Activated CD4-positive, alpha-beta T cell treated with anti-CD3 and anti-CD28 coated beads for 36 hours (primary cell): ENCODE data around the gene ASXL2. TPM values are rescaled to one million over a fixed set of nuclear protein-coding genes. Genes with fewer than 3 reads are reported as not detected.
A peak's percentile ranks its signal among the peaks of the same experiment; 100 is the strongest.
"Not testable (repeated sequence)": the region's sequence is repeated elsewhere in the genome, so short reads cannot be mapped to it uniquely, and the experiment has no call there.

Experiments
- ATAC-seq: fragments of 200-7000 bp; cut with Tn5 transposase; one replicate; pipeline ENCODE4 v1.10.0; 2021; ENCODE audit warnings: mild to moderate bottlenecking, moderate library complexity
- CTCF ChIA-PET: fragments of 350-600 bp; sonication (Branson Sonifier 250); formaldehyde crosslinking; loops from one replicate; lab custom pipeline; 2021; ENCODE audit warnings: antibody characterized with exemption; lab: Charles Lee
- POLR2A ChIA-PET: fragments of 350-600 bp; sonication (Branson Sonifier 250); formaldehyde crosslinking; loops from one replicate; lab custom pipeline; 2021; ENCODE audit warnings: antibody characterized with exemption, inconsistent platforms; lab: Charles Lee
- DNase-seq: peaks from one replicate; pipeline ENCODE4 v3.0.0-alpha.2; 2020
- H3K27ac Mint-ChIP-seq: one replicate; pipeline ENCODE4 v1.8.0; 2021; ENCODE audit warnings: mixed read lengths
- H3K27me3 Mint-ChIP-seq: one replicate; pipeline ENCODE4 v1.8.0; 2021; ENCODE audit warnings: mixed read lengths
- H3K36me3 Mint-ChIP-seq: one replicate; pipeline ENCODE4 v1.8.0; 2021; ENCODE audit warnings: low read depth, mixed read lengths
- H3K4me1 Mint-ChIP-seq: one replicate; pipeline ENCODE4 v1.8.0; 2021; ENCODE audit warnings: mixed read lengths
- H3K4me3 Mint-ChIP-seq: one replicate; pipeline ENCODE4 v1.8.0; 2021; ENCODE audit warnings: mild to moderate bottlenecking, moderate library complexity, mixed read lengths
- H3K9me3 Mint-ChIP-seq: one replicate; pipeline ENCODE4 v1.8.0; 2021; ENCODE audit warnings: low read depth, mixed read lengths
- intact Hi-C, 2 experiments: fragments of 100-400 bp; cut with DNase I in 1 of 2; cut with micrococcal nuclease in 1 of 2; formaldehyde crosslinking; loops; one replicate each; pipeline versions ENCODE4 v1.14.2 to v1.15.1; 2022 to 2024; cut with DNase I, micrococcal nuclease
- total RNA-seq, 2 experiments: library from RNA; stranded (reverse); gene quantifications; one replicate each; pipeline ENCODE4 v1.2.3, GENCODE V29; 2021

ASXL2 gene
- total RNA-seq, 2 experiments from 2014 or later: 36.8 to 46.4 TPM

DNA sequence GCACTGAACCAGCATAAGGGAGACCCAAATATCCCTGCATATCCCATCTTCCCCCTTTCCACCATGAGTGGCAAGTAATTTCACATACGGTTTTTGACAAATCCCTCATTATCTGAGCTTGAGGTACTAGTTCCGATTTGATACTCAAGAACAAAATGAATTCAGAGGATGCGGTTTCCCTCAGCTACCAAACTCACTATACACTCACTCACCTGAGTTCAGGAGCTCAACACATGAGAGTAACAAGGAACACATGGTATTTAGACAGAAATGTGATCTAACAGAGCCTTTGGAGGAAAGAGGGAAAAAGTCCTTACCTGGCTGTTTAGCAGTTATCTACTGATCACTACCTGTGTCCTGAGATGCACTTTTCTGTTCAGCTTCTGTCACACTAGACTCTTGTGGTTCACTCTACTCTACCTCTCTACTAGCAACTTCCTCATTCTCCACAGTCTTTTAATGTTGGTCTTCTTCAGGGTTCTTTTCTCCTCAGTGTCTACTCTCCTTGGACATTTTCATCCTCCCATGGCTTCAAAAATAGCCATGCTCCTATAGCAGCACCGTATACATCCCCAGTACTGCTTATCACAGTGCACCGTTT lies 25.1 kb downstream of the ASXL2 start:
- intact Hi-C loops: loop anchor here (2.0 to 10.0 kb wide), 6 partner anchors 58 to 289 kb away; no protein-coding TSS in a partner anchor
- peak overlapping the region; percentile 80 for H3K27ac Mint-ChIP-seq
- no peak for ATAC-seq
- DNase-seq: no peak
- H3K36me3 Mint-ChIP-seq: peaks cover 3% of the 10 kb centered on the region
- no peak overlapping the region for H3K4me3 Mint-ChIP-seq
- no peaks in the 10 kb centered on the region for H3K27me3 Mint-ChIP-seq
- ChIA-PET CTCF (interaction anchor here (0.6 to 3.0 kb wide), 24 partner anchors 11 to 279 kb away, joined by 3 to 16 read pairs (median 4); partner anchors contain the start of gene ASXL2), POLR2A (interaction anchor here (0.6 to 1.5 kb wide), 4 partner anchors 36 to 234 kb away, joined by 3 to 7 read pairs (median 3); no protein-coding TSS in a partner anchor)
- H3K4me1 Mint-ChIP-seq: peaks cover 48% of the 10 kb centered on the region
- no peaks in the 10 kb centered on the region for H3K9me3 Mint-ChIP-seq

GRCh38 chr2:25851740-25852503 lies 26.4 kb downstream of the ASXL2 start:
- DNase-seq: peak; percentile 38
- POLR2A ChIA-PET: interaction anchor here (0.6 to 1.5 kb wide), 4 partner anchors 21 to 73 kb away, joined by 3 to 7 read pairs (median 4); partner anchors contain the start of gene ASXL2
- CTCF ChIA-PET: interaction anchor here (0.5 to 3.0 kb wide), 37 partner anchors 9 to 494 kb away, joined by 3 to 16 read pairs (median 4); partner anchors contain the start of genes ASXL2 and SELENOI
- intact Hi-C loops: loop anchor here (1.0 to 10.0 kb wide), 14 partner anchors 19 to 293 kb away; partner anchors contain the start of gene ASXL2 (in 2 of the 2)
- no peaks in the 10 kb centered on the region for H3K9me3 Mint-ChIP-seq
- H3K27me3 Mint-ChIP-seq: no peaks in the 10 kb centered on the region
- H3K4me3 Mint-ChIP-seq: peak overlapping the region; percentile 64
- peaks cover 44% of the 10 kb centered on the region for H3K4me1 Mint-ChIP-seq
- peaks cover 6% of the 10 kb centered on the region for H3K36me3 Mint-ChIP-seq
- peak overlapping the region; percentile 86 for H3K27ac Mint-ChIP-seq
- ATAC-seq: peak; percentile 90

DNA sequence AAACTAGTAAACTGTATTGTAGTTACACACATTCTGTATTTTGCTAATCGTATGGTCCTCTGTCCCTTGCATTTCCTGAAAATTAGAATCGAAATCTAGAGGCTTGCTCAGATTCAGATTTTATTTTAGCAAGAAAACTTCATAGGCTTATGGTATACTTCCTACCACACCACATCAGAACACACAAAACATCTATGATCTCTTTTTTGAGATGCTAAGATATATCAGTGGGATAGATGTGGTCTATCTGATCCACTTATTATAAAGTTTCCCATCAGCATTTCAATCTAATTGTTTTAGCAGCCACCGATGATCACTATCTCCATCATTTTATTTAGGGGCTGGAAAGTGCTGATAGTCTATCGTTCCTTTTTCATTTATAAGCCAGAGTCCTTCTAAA lies 27.9 kb downstream of the ASXL2 start:
- H3K36me3 Mint-ChIP-seq, H3K27me3 Mint-ChIP-seq, ATAC-seq, H3K9me3 Mint-ChIP-seq, DNase-seq: not testable (repeated sequence)
- Mint-ChIP-seq H3K4me1 (peaks cover 44% of the 10 kb centered on the region), H3K27ac (peak overlapping the region; percentile 75), H3K4me3 (peak overlapping the region; percentile 23)
- POLR2A ChIA-PET: interaction anchor here (0.6 kb wide), 1 partner anchor 140 kb away, joined by 5 read pairs; no protein-coding TSS in a partner anchor
- CTCF ChIA-PET: interaction anchor here (1.2 to 2.7 kb wide), 2 partner anchors 17 to 33 kb away, joined by 3 to 15 read pairs; no protein-coding TSS in a partner anchor
- intact Hi-C loops: loop anchor here (2.0 to 10.0 kb wide), 6 partner anchors 18 to 292 kb away; no protein-coding TSS in a partner anchor

DNA sequence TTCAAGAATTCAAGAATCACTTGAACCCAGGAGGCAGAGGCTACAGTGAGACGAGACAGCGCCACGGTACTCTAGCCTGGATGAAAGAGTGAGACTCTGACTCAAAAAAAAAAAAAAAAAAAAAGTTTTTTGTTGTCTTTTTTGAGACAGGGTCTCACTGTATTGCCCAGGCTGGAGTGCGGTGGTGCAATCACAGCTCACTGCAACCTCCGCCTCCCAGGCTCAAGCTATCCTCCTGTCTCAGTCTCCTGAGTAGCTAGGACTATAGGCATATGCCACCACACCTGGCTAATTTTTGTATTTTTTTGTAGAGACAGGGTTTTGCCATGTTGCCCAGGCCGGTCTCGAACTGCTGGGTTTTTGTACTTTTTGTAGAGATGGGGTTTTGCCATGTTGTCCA lies 28.9 kb downstream of the ASXL2 start:
- CTCF ChIA-PET: interaction anchor here (1.2 kb wide), 1 partner anchor 48 kb away, joined by 3 read pairs; no protein-coding TSS in a partner anchor
- not testable (repeated sequence) for H3K27me3 Mint-ChIP-seq

DNA sequence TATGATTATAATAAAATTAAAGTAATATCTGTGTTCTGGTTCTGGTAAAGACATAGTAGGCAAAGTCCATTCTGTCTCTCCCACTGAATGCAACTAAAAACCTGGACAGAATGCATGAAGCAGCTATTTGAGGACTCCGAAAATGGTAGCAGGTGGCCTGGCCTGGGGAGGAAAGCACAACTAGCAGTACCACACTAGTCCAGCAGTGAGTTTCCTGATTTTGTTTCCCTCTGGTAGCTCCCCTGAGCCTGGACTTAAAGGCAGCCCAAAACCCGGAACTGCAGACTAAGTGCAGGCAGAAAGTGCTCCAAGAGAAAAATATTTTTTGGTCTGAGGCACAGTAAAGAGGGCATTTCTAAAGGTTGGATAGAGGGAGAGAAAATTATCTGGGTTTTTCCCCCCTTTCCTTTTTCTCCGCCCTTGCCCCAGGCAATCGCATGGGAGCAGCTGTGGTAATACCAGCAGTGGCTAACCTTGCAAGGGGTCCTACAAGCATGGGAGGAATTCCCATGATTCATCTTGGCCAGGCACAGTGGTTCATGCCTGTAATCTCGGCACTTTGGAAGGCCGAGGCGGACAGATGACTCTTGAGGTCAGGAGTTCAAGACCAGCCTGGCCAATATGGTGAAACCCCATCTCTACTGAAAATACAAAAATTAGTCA lies 32.3 kb downstream of the ASXL2 start:
- no peak overlapping the region for H3K27ac Mint-ChIP-seq
- intact Hi-C loops: no loop called here
- H3K36me3 Mint-ChIP-seq: peaks cover 15% of the 10 kb centered on the region
- ATAC-seq (no peak), DNase-seq (no peak)
- CTCF ChIA-PET: interaction anchor here (0.7 to 1.1 kb wide), 3 partner anchors 8 to 51 kb away, joined by 3 read pairs; no protein-coding TSS in a partner anchor
- no peaks in the 10 kb centered on the region for H3K9me3 Mint-ChIP-seq
- H3K4me1 Mint-ChIP-seq: peaks cover 8% of the 10 kb centered on the region
- no peak overlapping the region for H3K4me3 Mint-ChIP-seq
- POLR2A ChIA-PET: no interaction called here
- no peaks in the 10 kb centered on the region for H3K27me3 Mint-ChIP-seq

More for the DNA sequence above, 28.9 kb downstream of the ASXL2 start:
- DNase-seq, H3K4me3 Mint-ChIP-seq, H3K9me3 Mint-ChIP-seq, POLR2A ChIA-PET, intact Hi-C loops, H3K27ac Mint-ChIP-seq, ATAC-seq, H3K36me3 Mint-ChIP-seq: not testable (repeated sequence)
- peaks cover 39% of the 10 kb centered on the region for H3K4me1 Mint-ChIP-seq

GRCh38 chr2:25844089-25844488 lies 34.2 kb downstream of the ASXL2 start:
- CTCF ChIA-PET: interaction anchor here (0.7 kb wide), 1 partner anchor 40 kb away, joined by 3 read pairs; no protein-coding TSS in a partner anchor
- no peak for DNase-seq
- H3K9me3 Mint-ChIP-seq: no peaks in the 10 kb centered on the region

DNA sequence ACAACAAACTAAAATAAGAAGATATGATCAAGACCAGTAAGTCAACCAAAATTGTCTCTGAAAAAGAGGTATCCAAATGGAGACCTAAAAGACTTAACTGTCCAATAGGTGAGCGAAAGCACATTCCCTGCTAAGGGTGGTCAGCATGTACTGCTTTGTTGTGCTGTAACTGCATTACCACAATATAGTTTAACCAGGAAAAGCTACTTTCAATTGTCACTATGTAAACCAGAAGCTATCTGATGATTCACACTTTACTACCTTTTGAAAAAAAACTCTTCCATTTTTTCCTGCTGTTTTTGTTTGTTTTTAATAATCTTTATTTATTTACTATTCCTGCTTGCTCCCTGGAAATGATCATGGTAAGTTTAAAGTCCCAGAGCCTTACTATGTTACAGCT lies 36.1 kb downstream of the ASXL2 start:
- peaks cover 16% of the 10 kb centered on the region for H3K36me3 Mint-ChIP-seq
- H3K9me3 Mint-ChIP-seq: no peaks in the 10 kb centered on the region
- intact Hi-C loops: no loop called here
- H3K4me3 Mint-ChIP-seq: no peak overlapping the region
- ChIA-PET POLR2A (no interaction called here), CTCF (interaction anchor here (0.7 to 1.4 kb wide), 3 partner anchors 10 to 141 kb away, joined by 3 to 5 read pairs (median 3); no protein-coding TSS in a partner anchor)
- H3K27me3 Mint-ChIP-seq: no peaks in the 10 kb centered on the region
- no peak overlapping the region for H3K27ac Mint-ChIP-seq
- DNase-seq: no peak
- peaks cover 4% of the 10 kb centered on the region for H3K4me1 Mint-ChIP-seq
- no peak for ATAC-seq

More at GRCh38 chr2:25844089-25844488, 34.2 kb downstream of the ASXL2 start:
- H3K4me1 Mint-ChIP-seq: no peaks in the 10 kb centered on the region
- H3K27me3 Mint-ChIP-seq: no peaks in the 10 kb centered on the region
- H3K4me3 Mint-ChIP-seq: no peak overlapping the region
- intact Hi-C loops: no loop called here
- no peak overlapping the region for H3K27ac Mint-ChIP-seq
- POLR2A ChIA-PET: no interaction called here
- no peak for ATAC-seq
- peaks cover 17% of the 10 kb centered on the region for H3K36me3 Mint-ChIP-seq

DNA sequence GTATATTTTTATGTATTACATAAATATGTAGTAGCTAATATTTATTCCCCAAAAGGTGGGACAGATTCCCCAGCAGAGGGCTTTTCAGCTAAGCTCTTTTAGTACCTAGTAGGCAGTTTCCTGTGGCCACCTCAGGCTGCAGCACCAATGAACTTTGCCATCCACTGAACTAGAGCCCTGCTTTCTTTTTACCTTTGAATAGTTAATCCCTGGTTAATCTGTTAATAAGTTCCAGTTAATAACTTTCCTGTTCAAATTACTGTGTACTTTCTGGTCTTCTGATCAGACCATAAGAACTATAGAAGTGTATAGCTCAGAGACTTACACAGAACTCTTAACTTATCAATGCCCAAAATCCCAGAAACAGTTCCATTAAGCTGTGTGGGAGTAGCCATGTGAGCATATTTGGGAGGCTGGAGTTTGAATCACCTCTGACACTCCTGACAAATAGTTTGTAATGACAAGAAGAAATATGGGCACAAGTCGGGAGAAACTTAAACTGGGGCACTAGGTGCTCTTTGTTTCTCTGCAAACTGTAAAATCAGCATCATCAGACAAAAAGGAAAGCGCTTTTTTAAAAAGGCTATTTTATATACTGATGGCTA lies 40.0 kb downstream of the ASXL2 start:
- Mint-ChIP-seq H3K9me3 (peaks cover under 1% of the 10 kb centered on the region), H3K27ac (no peak overlapping the region), H3K27me3 (no peaks in the 10 kb centered on the region), H3K36me3 (peaks cover 27% of the 10 kb centered on the region), H3K4me3 (no peak overlapping the region), H3K4me1 (peaks cover 19% of the 10 kb centered on the region)
- ATAC-seq (no peak), DNase-seq (no peak)
- intact Hi-C loops: no loop called here
- POLR2A ChIA-PET: no interaction called here
- CTCF ChIA-PET: interaction anchor here (0.9 to 1.6 kb wide), 5 partner anchors 8 to 48 kb away, joined by 3 to 6 read pairs (median 3); no protein-coding TSS in a partner anchor

- Mint-ChIP-seq H3K27me3 (no peaks in the 10 kb centered on the region), H3K4me1 (peaks cover 41% of the 10 kb centered on the region), H3K36me3 (peaks cover 36% of the 10 kb centered on the region), H3K27ac (no peak overlapping the region), H3K9me3 (peaks cover 8% of the 10 kb centered on the region), H3K4me3 (no peak overlapping the region)
- ChIA-PET CTCF (interaction anchor here (0.5 to 1.6 kb wide), 8 partner anchors 8 to 431 kb away, joined by 3 to 6 read pairs (median 3); no protein-coding TSS in a partner anchor), POLR2A (no interaction called here)
- ATAC-seq: no peak
- intact Hi-C loops: no loop called here
- no peak for DNase-seq
These were observed 42.4 kb downstream of the ASXL2 start for GRCh38 chr2:25835906-25836305.

DNA sequence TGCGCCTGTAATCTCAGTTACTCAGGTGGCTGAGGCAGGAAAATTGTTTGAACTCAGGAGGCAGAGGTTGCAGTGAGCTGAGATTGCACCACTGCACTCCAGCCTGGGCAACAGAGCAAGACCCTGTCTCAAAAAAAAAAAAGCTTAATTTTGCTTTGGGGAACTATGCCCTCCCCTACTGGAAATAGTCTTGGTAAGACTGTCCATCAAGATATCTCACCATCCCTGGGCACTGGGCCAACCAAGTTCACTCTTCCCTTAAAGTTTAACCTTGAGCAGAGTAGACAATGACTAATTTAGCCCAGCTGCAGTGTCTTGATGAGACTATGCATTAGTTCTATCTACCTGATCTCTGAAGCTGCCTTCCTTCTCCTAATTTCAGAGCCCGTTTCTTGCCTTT lies 44.7 kb downstream of the ASXL2 start:
- Mint-ChIP-seq H3K27me3 (no peaks in the 10 kb centered on the region), H3K27ac (peak overlapping the region; percentile 26), H3K4me3 (no peak overlapping the region), H3K36me3 (peaks cover 50% of the 10 kb centered on the region), H3K9me3 (peaks cover 11% of the 10 kb centered on the region), H3K4me1 (peaks cover 57% of the 10 kb centered on the region)
- ChIA-PET POLR2A (interaction anchor here (1.2 kb wide), 1 partner anchor 9 kb away, joined by 8 read pairs; no protein-coding TSS in a partner anchor), CTCF (interaction anchor here (1.1 to 1.7 kb wide), 3 partner anchors 8 to 18 kb away, joined by 3 to 4 read pairs (median 3); no protein-coding TSS in a partner anchor)
- ATAC-seq (no peak), DNase-seq (peak; percentile 40)
- intact Hi-C loops: loop anchor here in 1 of 2 experiments (2.0 kb wide), 1 partner anchor 17 kb away; no protein-coding TSS in a partner anchor
